Stomach (tissue), 4 donors: Measurements from ENCODE around the gene FRAS1.
"Not testable (repeated sequence)": the region's sequence is repeated elsewhere in the genome, so short reads cannot be mapped to it uniquely, and the experiment has no call there.

Experiments
- CTCF ChIP-seq, 7 experiments: fragments of 450-650 bp in 4 of 7; fragments of 200-600 bp in 3 of 7; sonication (generic) in 3 of 7; IDR thresholded peaks; one replicate each; pipeline ENCODE4 v1.5.1; 2016 to 2019; ENCODE audit warnings: antibody characterized with exemption in 7 of 7, control low read depth in 2 of 7, mild to moderate bottlenecking in 1 of 7
- POLR2A ChIP-seq, 4 donors: fragments of 450-650 bp; IDR thresholded peaks; one replicate each; pipeline ENCODE4 v1.6.1; 2016; ENCODE audit warnings: antibody characterized with exemption in 4 of 4, control low read depth in 2 of 4, mild to moderate bottlenecking in 1 of 4, moderate library complexity in 1 of 4
- POLR2AphosphoS5 ChIP-seq, 3 donors: sonication (generic); formaldehyde crosslinking; IDR thresholded peaks; one replicate each; pipeline ENCODE4 v1.6.1; 2016; ENCODE audit warnings: antibody characterized with exemption in 3 of 3

- TF ChIP-seq CTCF, POLR2A, POLR2AphosphoS5 (IDR thresholded peaks at IDR 0.05): not testable (repeated sequence)
Observed at GRCh38 chr4:78547899-78548298, 490.8 kb downstream of the FRAS1 start.
